OCI-LY7 (cell line): ENCODE measurements around the gene MMAA.

Source experiments
- CTCF ChIP-seq: fragments of 200-600 bp; sonication (generic); conservative IDR thresholded peaks from 2 replicates; pipeline ENCODE4 v1.5.1; 2014; ENCODE audit warnings: mild to moderate bottlenecking, antibody characterized with exemption, low read length, moderate library complexity, mixed read lengths
- EZH2phosphoT487 ChIP-seq: fragments of 200-600 bp; sonication (generic); IDR thresholded peaks from 2 replicates; pipeline ENCODE4 v1.6.1; 2018; ENCODE audit warnings: low read depth, borderline replicate concordance, mild to moderate bottlenecking, mixed run types, antibody characterized with exemption, low read length, moderate library complexity, mixed read lengths

GRCh38 chr4:145703850-145704497 lies 84.8 kb downstream of the MMAA start:
- TF ChIP-seq CTCF (no peak), EZH2phosphoT487 (no peak)
